ENCODE results near the gene MOB3B.

- no peak for TF ChIP-seq EZH2 (IDR thresholded peaks at IDR 0.05; ENCODE audit: borderline replicate concordance, low read length)
- no peak for TF ChIP-seq CTCF (IDR thresholded peaks at IDR 0.05; ENCODE audit: low read length)
These were observed 179.1 kb downstream of the MOB3B start for GRCh38 chr9:27350382-27350976.
